ENCODE results near the gene VPS18.

- TF ChIP-seq PATZ1 (CRISPR knock-in tag; IDR thresholded peaks at IDR 0.05; ENCODE audit: borderline replicate concordance) = no peak
- no peak for TF ChIP-seq SNAI2 (CRISPR knock-in tag; IDR thresholded peaks at IDR 0.05)
- TF ChIP-seq POU6F1 (CRISPR knock-in tag; IDR thresholded peaks at IDR 0.05; ENCODE audit: borderline replicate concordance, low read depth) = no peak
- TF ChIP-seq TCF4 (CRISPR knock-in tag; IDR thresholded peaks at IDR 0.05; ENCODE audit: borderline replicate concordance) = no peak
- TF ChIP-seq TOX (CRISPR knock-in tag; IDR thresholded peaks at IDR 0.05; ENCODE audit: borderline replicate concordance) = no peak
- no peak for TF ChIP-seq RARB (CRISPR knock-in tag; IDR thresholded peaks at IDR 0.05)
- TF ChIP-seq TSHZ2 (CRISPR knock-in tag; IDR thresholded peaks at IDR 0.05) = no peak
- TF ChIP-seq ZNF565 (CRISPR knock-in tag; conservative IDR thresholded peaks at IDR 0.05; ENCODE audit: low read depth) = no peak
- TF ChIP-seq ISL1 (CRISPR knock-in tag; IDR thresholded peaks at IDR 0.05) = no peak
Observed at GRCh38 chr15:40893733-40894680, at the start of gene VPS18.

Data from SK-N-SH treated with all-trans-retinoic acid at 6 μM for 48 hours (cell line).